ENCODE results near the gene STX16. TPM values are rescaled to one million over a fixed set of nuclear protein-coding genes. Genes with fewer than 3 reads are reported as not detected.

Gene STX16
- total RNA-seq, 1 donor from 2014 or later, result 50.4 TPM

- Mint-ChIP-seq H3K27ac (ENCODE audit: unreplicated experiment) (no peak overlapping the region), H3K36me3 (ENCODE audit: low read depth) (peaks cover 18% of the 10 kb centered on the region), H3K4me1 (ENCODE audit: low read depth) (no peaks in the 10 kb centered on the region), H3K4me3 (ENCODE audit: unreplicated experiment) (no peak overlapping the region), H3K27me3 (ENCODE audit: low read depth) (no peaks in the 10 kb centered on the region), H3K9me3 (ENCODE audit: low read depth) (no peaks in the 10 kb centered on the region)
- DNase-seq (ENCODE audit: low spot score), result no peak
- TF ChIP-seq CTCF (IDR thresholded peaks at IDR 0.05), result no peak
These were observed 18.4 kb downstream of the STX16 start for GRCh38 chr20:58669287-58670006.

- Mint-ChIP-seq H3K27me3 (ENCODE audit: low read depth) (no peaks in the 10 kb centered on the region), H3K36me3 (ENCODE audit: low read depth) (peaks cover 18% of the 10 kb centered on the region), H3K4me3 (ENCODE audit: unreplicated experiment) (no peak overlapping the region), H3K27ac (ENCODE audit: unreplicated experiment) (no peak overlapping the region), H3K9me3 (ENCODE audit: low read depth) (no peaks in the 10 kb centered on the region), H3K4me1 (ENCODE audit: low read depth) (no peaks in the 10 kb centered on the region)
- no peak for DNase-seq (ENCODE audit: low spot score)
- TF ChIP-seq CTCF (IDR thresholded peaks at IDR 0.05), result no peak
These were observed 19.0 kb downstream of the STX16 start for GRCh38 chr20:58670102-58670501.

- no peak for TF ChIP-seq CTCF (IDR thresholded peaks at IDR 0.05)
- H3K27me3 Mint-ChIP-seq (ENCODE audit: low read depth), result no peaks in the 10 kb centered on the region
- no peaks in the 10 kb centered on the region for H3K4me1 Mint-ChIP-seq (ENCODE audit: low read depth)
- H3K36me3 Mint-ChIP-seq (ENCODE audit: low read depth), result peaks cover 23% of the 10 kb centered on the region
- no peak for DNase-seq (ENCODE audit: low spot score)
- H3K27ac Mint-ChIP-seq (ENCODE audit: unreplicated experiment), result no peak overlapping the region
- no peaks in the 10 kb centered on the region for H3K9me3 Mint-ChIP-seq (ENCODE audit: low read depth)
- no peak overlapping the region for H3K4me3 Mint-ChIP-seq (ENCODE audit: unreplicated experiment)
These were observed 19.6 kb downstream of the STX16 start for GRCh38 chr20:58670659-58671058.

- peaks cover 27% of the 10 kb centered on the region for H3K36me3 Mint-ChIP-seq (ENCODE audit: low read depth)
- H3K4me1 Mint-ChIP-seq (ENCODE audit: low read depth), result no peaks in the 10 kb centered on the region
- H3K9me3 Mint-ChIP-seq (ENCODE audit: low read depth), result no peaks in the 10 kb centered on the region
- TF ChIP-seq CTCF (IDR thresholded peaks at IDR 0.05), result no peak
- DNase-seq (ENCODE audit: low spot score), result no peak
- no peak overlapping the region for H3K27ac Mint-ChIP-seq (ENCODE audit: unreplicated experiment)
- no peaks in the 10 kb centered on the region for H3K27me3 Mint-ChIP-seq (ENCODE audit: low read depth)
- H3K4me3 Mint-ChIP-seq (ENCODE audit: unreplicated experiment), result no peak overlapping the region
These were observed 22.0 kb downstream of the STX16 start for GRCh38 chr20:58673119-58673518.

- no peak for TF ChIP-seq CTCF (IDR thresholded peaks at IDR 0.05)
- no peaks in the 10 kb centered on the region for H3K9me3 Mint-ChIP-seq (ENCODE audit: low read depth)
- no peak overlapping the region for H3K4me3 Mint-ChIP-seq (ENCODE audit: unreplicated experiment)
- H3K4me1 Mint-ChIP-seq (ENCODE audit: low read depth), result no peaks in the 10 kb centered on the region
- H3K27me3 Mint-ChIP-seq (ENCODE audit: low read depth), result no peaks in the 10 kb centered on the region
- no peak for DNase-seq (ENCODE audit: low spot score)
- H3K27ac Mint-ChIP-seq (ENCODE audit: unreplicated experiment), result no peak overlapping the region
- H3K36me3 Mint-ChIP-seq (ENCODE audit: low read depth), result peaks cover 33% of the 10 kb centered on the region
These were observed 24.1 kb downstream of the STX16 start for GRCh38 chr20:58675146-58675584.
